H1 (cell line): ENCODE results near the gene GPATCH4. TPM values are rescaled to one million over a fixed set of nuclear protein-coding genes. Genes with fewer than 3 reads are reported as not detected.

Experiments
- CHD7 ChIP-seq: fragments of 300-600 bp; sonication (generic); IDR thresholded peaks from 2 replicates; pipeline ENCODE4 v1.7.1; 2012; ENCODE audit warnings: low read length, moderate library complexity, mild to moderate bottlenecking, inconsistent platforms; ENCODE audit not compliant: insufficient replicate concordance
- EGR1 ChIP-seq: IDR thresholded peaks from 2 replicates; pipeline ENCODE4 v1.6.1; 2011; ENCODE audit warnings: low read depth, low read length, borderline replicate concordance
- FOSL1 ChIP-seq: IDR thresholded peaks from 2 replicates; pipeline ENCODE4 v1.6.1; 2011; ENCODE audit warnings: mild to moderate bottlenecking, low read depth, low read length, moderate library complexity; ENCODE audit not compliant: insufficient read depth
- HDAC6 ChIP-seq: IDR thresholded peaks from one replicate; pipeline ENCODE4 v1.7.1; 2012; ENCODE audit warnings: low read depth, mild to moderate bottlenecking, inconsistent platforms, low read length, moderate library complexity
- JUN ChIP-seq: IDR thresholded peaks from 2 replicates; pipeline ENCODE4 v1.6.1; 2011; ENCODE audit warnings: low read depth, mild to moderate bottlenecking, improper control_type of control experiment, low read length
- RBBP5 ChIP-seq: IDR thresholded peaks from 2 replicates; pipeline ENCODE4 v1.7.1; 2012; ENCODE audit warnings: low read depth, mild to moderate bottlenecking, inconsistent platforms, low read length, moderate library complexity, borderline replicate concordance
- RFX5 ChIP-seq: IDR thresholded peaks from 2 replicates; pipeline ENCODE4 v1.6.1; 2011; ENCODE audit warnings: low read depth, low read length, improper control_type of control experiment, borderline replicate concordance
- SIRT6 ChIP-seq: IDR thresholded peaks from one replicate; pipeline ENCODE4 v1.7.1; 2012; ENCODE audit warnings: low read length, inconsistent platforms
- SP2 ChIP-seq: IDR thresholded peaks from 2 replicates; pipeline ENCODE4 v1.6.1; 2012; ENCODE audit warnings: mild to moderate bottlenecking, low read length, inconsistent platforms
- YY1 ChIP-seq: IDR thresholded peaks from 2 replicates; pipeline ENCODE4 v1.6.1; 2011; ENCODE audit warnings: low read depth, mild to moderate bottlenecking, low read length
- polyA plus RNA-seq, 7 experiments: library from polyadenylated mRNA; depleted of rRNA in 3 of 7; stranded (reverse) in 5 of 7; unstranded in 2 of 7; fragments of >200 nt in 5 of 7; fragments of 200-250 nt in 2 of 7; gene quantifications; 1 replicate in 5 of 7; 2 replicates in 1 of 7; 4 replicates in 1 of 7; pipeline versions ENCODE4 v1.2.1 to v1.2.3, GENCODE V29; 2011 to 2013; ENCODE audit warnings: missing spikeins in 2 of 7, mixed read lengths in 2 of 7
- total RNA-seq: library from RNA; stranded (reverse); fragmentation: NEBNext Ultra II Directional; extraction: Animal tissue kit (Norgen Biotek cat#: 25700); gene quantifications from 2 replicates; pipeline ENCODE4 v1.2.1, GENCODE V29; 2021

Gene GPATCH4
- total and polyA plus RNA-seq, 2 of the 8 experiments (the other 6 are each of a cell fraction or from before 2014, with no cell fraction given) = 20.5 to 47.9 TPM

- TF ChIP-seq EGR1 (no peak), JUN (no peak), SIRT6 (no peak), SP2 (no peak), FOSL1 (no peak), HDAC6 (no peak), YY1 (no peak), RBBP5 (no peak), CHD7 (no peak), RFX5 (no peak)
Measured at GRCh38 chr1:156566436-156566835, 34.8 kb downstream of the GPATCH4 start (continued).
